OCI-LY7 (cell line): ENCODE measurements around the gene KIAA1755. TPM values are rescaled to one million over a fixed set of nuclear protein-coding genes. Genes with fewer than 3 reads are reported as not detected.

Experiments used
- BruUV-seq: library from RNA; stranded (reverse); fragments of 400-500 nt; replicated peaks from 2 replicates; lab custom pipeline; 2021; lab: Mats Ljungman, UMichigan
- CTCF ChIA-PET: fragments of 300-600 bp; sonication (Branson Sonifier 250); formaldehyde crosslinking; loops from one replicate; lab custom pipeline; 2022; ENCODE audit warnings: antibody characterized with exemption; ENCODE audit not compliant: unreplicated experiment; lab: Charles Lee
- POLR2A ChIA-PET: fragments of 300-600 bp; sonication (Branson Sonifier 250); formaldehyde crosslinking; loops from one replicate; lab custom pipeline; 2022; ENCODE audit warnings: antibody characterized with exemption; lab: Charles Lee
- DNase-seq: peaks from one replicate; pipeline ENCODE4 v3.0.0-alpha.2; 2015; ENCODE audit warnings: low spot score
- H2AFZ ChIP-seq: fragments of 200-600 bp; sonication (generic), shearing (Covaris generic); 2 replicates; pipeline ENCODE4 v1.6.1; 2014; ENCODE audit warnings: mild to moderate bottlenecking, antibody characterized with exemption, low read length, moderate library complexity
- H3K27ac ChIP-seq: fragments of 200-600 bp; sonication (generic); 2 replicates; pipeline ENCODE4 v1.5.1; 2014; ENCODE audit warnings: mixed run types, low read depth, mild to moderate bottlenecking, moderate library complexity, low read length, inconsistent platforms; ENCODE audit not compliant: poor library complexity, severe bottlenecking
- H3K36me3 ChIP-seq: fragments of 200-600 bp; sonication (generic); 2 replicates; pipeline ENCODE4 v1.6.1; 2014; ENCODE audit warnings: mild to moderate bottlenecking, antibody characterized with exemption, low read length, moderate library complexity, mixed read lengths; ENCODE audit not compliant: insufficient read depth
- H3K4me1 ChIP-seq: fragments of 200-600 bp; sonication (generic); 2 replicates; pipeline ENCODE4 v1.5.1; 2014; ENCODE audit warnings: mild to moderate bottlenecking, low read length; ENCODE audit not compliant: insufficient read depth, poor library complexity, severe bottlenecking
- H3K4me2 ChIP-seq: fragments of 200-600 bp; sonication (generic); 2 replicates; pipeline ENCODE4 v1.6.1; 2014; ENCODE audit warnings: mild to moderate bottlenecking, low read length
- H3K4me3 ChIP-seq: fragments of 200-600 bp; sonication (generic); 2 replicates; pipeline ENCODE4 v1.5.1; 2014; ENCODE audit warnings: mild to moderate bottlenecking, low read depth, low read length; ENCODE audit not compliant: poor library complexity, severe bottlenecking
- H3K79me2 ChIP-seq: fragments of 200-600 bp; sonication (generic); 2 replicates; pipeline ENCODE4 v1.6.1; 2016; ENCODE audit warnings: low read depth, mild to moderate bottlenecking, low read length, moderate library complexity, mixed read lengths; ENCODE audit not compliant: insufficient read depth
- H3K9me2 ChIP-seq: fragments of 200-600 bp; sonication (generic); 2 replicates; pipeline ENCODE4 v1.6.1; 2016; ENCODE audit warnings: mild to moderate bottlenecking, low read length, mixed read lengths; ENCODE audit not compliant: insufficient read depth
- H3K9me3 ChIP-seq: fragments of 200-600 bp; sonication (generic); 2 replicates; pipeline ENCODE4 v1.6.1; 2014; ENCODE audit warnings: mild to moderate bottlenecking, mixed run types, low read length, mixed read lengths
- H4K20me1 ChIP-seq: fragments of 200-600 bp; sonication (generic); 2 replicates; pipeline ENCODE4 v1.6.1; 2014; ENCODE audit warnings: mild to moderate bottlenecking, antibody characterized with exemption, low read length, moderate library complexity, mixed read lengths; ENCODE audit not compliant: insufficient read depth
- EZH2phosphoT487 ChIP-seq: fragments of 200-600 bp; sonication (generic); IDR thresholded peaks from 2 replicates; pipeline ENCODE4 v1.6.1; 2018; ENCODE audit warnings: low read depth, borderline replicate concordance, mild to moderate bottlenecking, mixed run types, antibody characterized with exemption, low read length, moderate library complexity, mixed read lengths
- intact Hi-C: fragments of 100-400 bp; cut with micrococcal nuclease; formaldehyde crosslinking; loops from one replicate; pipeline ENCODE4 v1.10.0; 2022; ENCODE audit not compliant: unreplicated experiment
- total RNA-seq, 2 experiments: library from RNA; depleted of rRNA in 1 of 2; stranded (reverse); fragments of >200 nt in 1 of 2; shearing (Covaris generic) in 1 of 2; gene quantifications; 2 replicates each; pipeline ENCODE4 v1.2.3, GENCODE V29; 2014 to 2022
- TF ChIP-seq, protein P1 (sequence below): fragments of 200-600 bp; sonication (generic); conservative IDR thresholded peaks from 2 replicates; pipeline ENCODE4 v1.5.1; 2014; ENCODE audit warnings: mild to moderate bottlenecking, antibody characterized with exemption, low read length, moderate library complexity, mixed read lengths

KIAA1755 gene
- total RNA-seq, 2 experiments from 2014 or later = not detected

DNA sequence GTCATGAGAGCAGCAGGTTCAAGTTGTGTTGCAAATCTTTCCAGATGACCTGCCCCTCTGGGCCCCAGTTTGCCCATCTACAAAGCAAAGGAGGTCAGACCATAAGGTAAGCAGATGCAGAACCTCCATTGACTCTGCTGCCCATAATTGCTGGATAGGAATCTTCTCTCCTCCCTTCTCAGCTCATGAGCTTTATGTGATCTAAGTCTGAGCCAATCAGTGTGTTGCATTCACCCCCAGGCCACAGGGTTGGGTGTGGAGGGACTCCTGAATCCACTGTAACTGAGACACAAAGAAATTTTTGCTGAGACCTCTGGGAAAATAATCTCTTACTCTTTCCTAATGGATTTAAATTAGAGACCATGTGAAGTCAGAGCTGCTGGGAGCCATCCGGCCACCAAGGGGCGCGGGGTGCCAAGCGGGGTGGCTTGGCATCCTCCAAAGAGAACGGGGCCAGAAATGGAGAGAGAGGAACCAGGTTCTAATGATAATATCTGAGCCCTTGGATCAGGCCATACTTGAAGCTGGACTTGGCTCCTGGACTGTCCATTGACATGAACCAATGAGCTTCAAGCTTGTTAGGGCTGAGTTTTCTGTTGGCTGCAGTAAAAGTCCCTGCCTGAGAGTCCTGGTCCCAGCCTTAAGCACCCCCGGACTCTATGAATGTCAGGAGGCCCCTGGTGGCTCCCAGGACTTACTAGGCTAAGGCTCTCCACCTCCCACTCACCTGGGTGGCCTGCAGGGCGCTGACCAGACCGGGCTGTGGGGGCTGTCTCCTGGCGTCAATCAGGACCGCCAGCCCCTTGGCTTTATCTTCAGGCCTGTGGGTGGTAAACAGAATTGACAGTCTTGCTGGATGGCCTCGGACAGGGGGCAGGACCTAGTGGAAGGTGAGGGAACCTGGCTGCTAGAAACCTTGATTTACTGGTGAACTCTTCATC is 32.8 kb downstream of the KIAA1755 start:
- Histone ChIP-seq H3K4me1 (no peaks in the 10 kb centered on the region), H3K9me3 (no peaks in the 10 kb centered on the region), H3K36me3 (no peaks in the 10 kb centered on the region), H3K4me3 (no peak overlapping the region), H3K79me2 (no peaks in the 10 kb centered on the region), H4K20me1 (no peaks in the 10 kb centered on the region), H3K4me2 (no peak overlapping the region), H2AFZ (no peak overlapping the region), H3K9me2 (no peaks in the 10 kb centered on the region), H3K27ac (no peak overlapping the region)
- intact Hi-C loops = no loop called here
- POLR2A ChIA-PET = no interaction called here
- BruUV-seq = no TSS peak
- CTCF ChIA-PET = no interaction called here
- DNase-seq = no peak
- no peak for TF ChIP-seq EZH2phosphoT487
- TF ChIP-seq, protein P1, sequence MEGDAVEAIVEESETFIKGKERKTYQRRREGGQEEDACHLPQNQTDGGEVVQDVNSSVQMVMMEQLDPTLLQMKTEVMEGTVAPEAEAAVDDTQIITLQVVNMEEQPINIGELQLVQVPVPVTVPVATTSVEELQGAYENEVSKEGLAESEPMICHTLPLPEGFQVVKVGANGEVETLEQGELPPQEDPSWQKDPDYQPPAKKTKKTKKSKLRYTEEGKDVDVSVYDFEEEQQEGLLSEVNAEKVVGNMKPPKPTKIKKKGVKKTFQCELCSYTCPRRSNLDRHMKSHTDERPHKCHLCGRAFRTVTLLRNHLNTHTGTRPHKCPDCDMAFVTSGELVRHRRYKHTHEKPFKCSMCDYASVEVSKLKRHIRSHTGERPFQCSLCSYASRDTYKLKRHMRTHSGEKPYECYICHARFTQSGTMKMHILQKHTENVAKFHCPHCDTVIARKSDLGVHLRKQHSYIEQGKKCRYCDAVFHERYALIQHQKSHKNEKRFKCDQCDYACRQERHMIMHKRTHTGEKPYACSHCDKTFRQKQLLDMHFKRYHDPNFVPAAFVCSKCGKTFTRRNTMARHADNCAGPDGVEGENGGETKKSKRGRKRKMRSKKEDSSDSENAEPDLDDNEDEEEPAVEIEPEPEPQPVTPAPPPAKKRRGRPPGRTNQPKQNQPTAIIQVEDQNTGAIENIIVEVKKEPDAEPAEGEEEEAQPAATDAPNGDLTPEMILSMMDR = no peak

DNA sequence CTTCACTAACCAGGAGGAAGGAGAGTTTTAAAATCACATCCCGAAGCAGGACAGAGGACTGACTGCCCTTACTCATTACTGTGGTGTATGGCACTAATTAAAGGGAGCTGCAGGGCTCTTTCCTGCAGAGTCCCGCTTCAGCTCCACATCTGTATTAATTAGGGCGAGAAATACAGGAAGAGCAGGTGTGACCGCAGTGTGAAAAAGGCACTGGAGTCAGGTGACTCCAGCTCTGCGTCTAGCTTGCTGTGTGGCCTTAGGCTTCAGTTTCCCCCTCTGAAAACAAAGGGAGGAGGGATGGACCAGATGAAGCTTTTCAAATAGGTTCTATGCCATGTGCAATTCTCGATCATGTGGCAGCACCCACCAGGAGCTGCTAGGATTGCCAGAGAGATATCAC is 34.0 kb downstream of the KIAA1755 start:
- POLR2A ChIA-PET = interaction anchor here (0.6 kb wide), 1 partner anchor 1125 kb away, joined by 3 read pairs; no protein-coding TSS in a partner anchor
- Histone ChIP-seq H3K4me1 (no peaks in the 10 kb centered on the region), H2AFZ (no peak overlapping the region), H3K4me3 (no peak overlapping the region), H4K20me1 (no peaks in the 10 kb centered on the region), H3K9me3 (no peaks in the 10 kb centered on the region), H3K9me2 (no peaks in the 10 kb centered on the region), H3K79me2 (no peaks in the 10 kb centered on the region), H3K36me3 (no peaks in the 10 kb centered on the region), H3K27ac (no peak overlapping the region), H3K4me2 (no peak overlapping the region)
- intact Hi-C loops = no loop called here
- BruUV-seq = no TSS peak
- DNase-seq = no peak
- TF ChIP-seq, protein P1 = no peak
- no peak for TF ChIP-seq EZH2phosphoT487
- CTCF ChIA-PET = no interaction called here

DNA sequence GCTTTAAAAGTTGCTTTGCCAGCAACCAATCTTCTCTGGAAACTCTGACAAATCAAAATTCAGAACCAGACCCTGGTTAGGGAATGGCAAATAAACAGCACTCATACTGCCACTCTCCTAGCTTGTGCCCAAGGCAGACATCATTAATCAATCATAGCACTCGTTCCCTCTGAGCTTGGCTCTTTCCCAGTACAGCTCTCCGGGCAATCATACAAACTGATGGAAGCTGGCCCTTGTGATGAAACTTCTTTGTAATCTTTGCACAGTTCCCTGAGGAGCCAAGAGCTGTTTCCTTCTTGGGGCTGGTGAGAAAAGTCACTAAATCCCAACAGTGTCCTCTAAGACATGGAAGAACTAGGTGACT is 34.7 kb downstream of the KIAA1755 start:
- no peak overlapping the region for H3K4me3 ChIP-seq
- no peaks in the 10 kb centered on the region for H3K9me2 ChIP-seq
- TF ChIP-seq, protein P1 = no peak
- TF ChIP-seq EZH2phosphoT487 = no peak
- no peaks in the 10 kb centered on the region for H3K4me1 ChIP-seq
- BruUV-seq = no TSS peak
- no peaks in the 10 kb centered on the region for H3K36me3 ChIP-seq
- ChIA-PET POLR2A (no interaction called here), CTCF (interaction anchor here (1.0 kb wide), 1 partner anchor 168 kb away, joined by 3 read pairs; no protein-coding TSS in a partner anchor)
- H3K79me2 ChIP-seq = no peaks in the 10 kb centered on the region
- no peak overlapping the region for H3K27ac ChIP-seq
- H3K9me3 ChIP-seq = no peaks in the 10 kb centered on the region
- no peak overlapping the region for H3K4me2 ChIP-seq
- no peaks in the 10 kb centered on the region for H4K20me1 ChIP-seq
- H2AFZ ChIP-seq = no peak overlapping the region
- DNase-seq = no peak
- intact Hi-C loops = no loop called here
